Stimulated activated CD8-positive, alpha-beta memory T cell treated with anti-CD3 and anti-CD28 coated beads, Interleukin-12 subunit alpha, Interleukin-12 subunit beta, amount 100 ng/mL, for 24 hours (primary cell): Measurements from ENCODE around the gene GNL1.

Source experiments
- DNase-seq: peaks from one replicate; pipeline ENCODE4 v3.0.0-alpha.2; 2020; ENCODE audit errors: extremely low read depth

Gene GNL1

DNA sequence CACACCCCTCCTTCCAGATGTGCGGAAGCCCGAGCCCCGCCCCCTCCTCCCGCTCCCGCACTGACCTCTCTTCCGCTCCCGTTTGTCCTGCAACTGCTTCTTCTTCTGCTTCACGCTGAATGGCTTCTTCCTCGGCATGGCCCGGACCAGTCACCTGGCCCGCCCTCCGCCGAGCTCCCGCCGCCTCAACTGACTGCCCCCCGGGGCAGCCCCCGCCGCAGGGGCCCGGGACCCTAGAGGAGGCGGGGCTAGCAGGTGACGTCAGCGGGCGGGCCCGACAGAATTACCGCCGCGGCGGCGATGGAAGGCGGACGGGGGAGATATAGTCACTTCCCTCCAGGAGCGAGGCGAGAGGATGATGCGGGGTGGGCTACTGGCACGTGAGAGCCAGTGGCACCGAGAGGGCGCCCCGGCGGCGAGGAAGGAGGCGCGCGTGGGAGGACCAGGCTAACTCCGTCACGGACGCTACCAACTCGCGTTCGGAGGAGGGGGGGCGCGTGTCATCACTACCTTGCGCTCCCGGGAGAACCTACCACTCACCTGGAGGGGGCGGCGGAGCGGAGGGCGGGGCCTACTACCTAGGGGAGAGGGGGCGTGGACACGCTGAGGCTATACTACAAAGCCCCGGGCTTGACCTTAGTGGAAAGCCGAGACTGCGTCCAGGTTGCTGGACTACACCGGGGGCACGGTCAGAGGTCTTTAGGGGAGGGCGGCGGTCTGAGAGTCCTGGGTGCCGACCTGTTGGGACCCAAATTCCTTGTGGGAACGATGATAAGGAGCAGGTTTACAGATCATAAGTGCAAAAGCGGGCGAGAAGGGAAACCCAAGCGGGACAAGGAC lies at the start of gene GNL1:
Gene GNL1, minus strand, starts transcription at position 424 of the 840 bp plus-strand sequence. Its CDS starts 286 bp downstream, at position 138.
- DNase-seq, result peak; percentile 98

DNA sequence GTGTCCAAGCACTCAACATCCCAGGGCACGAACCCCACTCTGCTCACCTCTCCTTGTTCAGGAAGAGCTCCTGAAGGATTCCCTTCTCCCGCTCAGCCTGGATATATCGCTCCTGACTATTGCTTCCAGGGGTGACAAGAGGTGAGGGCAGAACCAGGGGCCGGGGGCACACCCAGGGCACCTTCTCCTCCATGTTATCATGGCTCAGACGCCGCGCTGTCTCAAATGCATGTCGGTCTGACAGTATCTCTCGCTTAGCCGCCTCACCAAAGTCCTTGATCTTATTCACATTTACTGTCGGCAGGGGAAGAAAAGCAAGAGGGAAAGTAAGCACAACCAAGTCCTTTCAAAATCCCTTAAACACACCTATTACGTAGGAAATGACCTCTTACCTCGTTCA lies 47.7 kb upstream of the GNL1 start:
- DNase-seq, result no peak

- no peak for DNase-seq
Measured at GRCh38 chr6:30601815-30602641, 45.7 kb upstream of the GNL1 start.

DNA sequence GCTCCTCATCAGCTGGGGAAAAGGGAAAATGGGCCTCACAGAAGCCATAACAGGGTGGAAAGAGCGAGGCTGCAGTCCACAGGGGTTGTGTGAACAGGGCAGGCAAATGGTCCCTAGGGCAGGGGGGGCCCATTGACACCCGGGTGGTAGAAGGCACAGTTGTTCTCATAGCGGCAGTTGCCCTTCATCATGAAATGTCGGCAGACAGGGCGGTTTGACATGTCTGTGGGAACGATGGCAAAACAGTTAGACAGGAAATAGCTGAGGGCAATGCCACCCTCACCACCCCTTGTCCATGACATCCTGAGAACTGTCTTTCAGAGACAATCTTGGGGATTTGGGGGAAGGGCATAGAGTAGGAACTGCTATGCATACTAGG lies 45.1 kb upstream of the GNL1 start:
- no peak for DNase-seq

DNA sequence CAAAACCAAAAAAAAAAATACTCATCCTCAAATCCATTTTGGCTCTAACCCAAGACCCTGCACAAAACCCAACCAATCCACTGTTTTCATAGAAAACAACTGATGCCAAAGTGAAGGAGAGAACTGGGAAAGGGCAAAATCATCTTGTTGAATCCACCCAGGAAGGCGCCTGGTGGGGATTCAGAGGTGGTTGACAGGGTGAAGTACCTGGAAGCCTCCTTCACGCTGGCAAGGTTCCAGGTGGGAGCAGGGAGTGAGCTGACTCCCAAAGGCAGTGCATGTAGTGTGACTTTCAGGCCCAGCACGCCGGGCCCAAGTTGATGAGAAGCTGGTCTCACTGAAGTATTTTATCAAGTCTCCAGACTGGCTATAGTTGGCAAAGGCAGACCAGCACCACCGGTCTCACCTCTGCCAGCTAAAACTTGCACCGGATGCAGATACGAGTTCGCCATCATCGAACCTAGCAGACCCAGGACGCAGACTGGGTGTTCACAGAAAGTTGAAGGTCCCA lies 44.2 kb upstream of the GNL1 start:
- DNase-seq, result no peak

DNA sequence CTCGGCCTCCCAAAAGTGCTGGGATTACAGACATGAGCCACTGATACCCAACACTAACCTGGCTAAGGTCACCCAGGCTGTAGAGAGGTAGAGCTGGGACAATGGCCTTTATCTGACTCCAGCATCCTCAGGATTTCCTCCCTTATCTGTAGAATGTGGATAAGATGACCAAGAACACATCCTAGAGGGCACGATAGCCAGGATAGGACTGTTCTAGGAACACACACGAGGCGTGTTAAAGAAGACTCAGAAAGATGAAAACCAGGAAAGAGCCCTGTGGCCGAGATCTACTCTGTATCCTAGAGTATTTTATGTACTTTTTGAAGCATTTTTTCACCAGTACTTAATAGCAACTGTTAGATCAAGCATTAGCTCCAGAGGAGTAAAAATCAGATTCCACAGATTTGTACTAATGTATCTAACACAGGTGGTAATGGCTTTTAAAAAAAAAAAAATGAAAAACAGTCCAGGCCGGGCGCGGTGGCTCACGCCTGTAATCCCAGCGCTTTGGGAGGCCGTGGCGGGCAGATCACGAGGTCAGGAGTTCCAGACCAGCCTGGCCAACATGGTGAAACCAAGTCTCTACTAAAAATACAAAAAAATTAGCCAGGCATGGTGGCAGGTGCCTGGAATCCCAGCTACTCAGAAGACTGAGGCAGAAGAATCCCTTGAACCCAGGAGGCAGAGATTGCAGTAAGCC lies 43.5 kb upstream of the GNL1 start:
- DNase-seq, result no peak

- DNase-seq, result no peak
Measured at GRCh38 chr6:30598912-30599624, 42.8 kb upstream of the GNL1 start.

DNA sequence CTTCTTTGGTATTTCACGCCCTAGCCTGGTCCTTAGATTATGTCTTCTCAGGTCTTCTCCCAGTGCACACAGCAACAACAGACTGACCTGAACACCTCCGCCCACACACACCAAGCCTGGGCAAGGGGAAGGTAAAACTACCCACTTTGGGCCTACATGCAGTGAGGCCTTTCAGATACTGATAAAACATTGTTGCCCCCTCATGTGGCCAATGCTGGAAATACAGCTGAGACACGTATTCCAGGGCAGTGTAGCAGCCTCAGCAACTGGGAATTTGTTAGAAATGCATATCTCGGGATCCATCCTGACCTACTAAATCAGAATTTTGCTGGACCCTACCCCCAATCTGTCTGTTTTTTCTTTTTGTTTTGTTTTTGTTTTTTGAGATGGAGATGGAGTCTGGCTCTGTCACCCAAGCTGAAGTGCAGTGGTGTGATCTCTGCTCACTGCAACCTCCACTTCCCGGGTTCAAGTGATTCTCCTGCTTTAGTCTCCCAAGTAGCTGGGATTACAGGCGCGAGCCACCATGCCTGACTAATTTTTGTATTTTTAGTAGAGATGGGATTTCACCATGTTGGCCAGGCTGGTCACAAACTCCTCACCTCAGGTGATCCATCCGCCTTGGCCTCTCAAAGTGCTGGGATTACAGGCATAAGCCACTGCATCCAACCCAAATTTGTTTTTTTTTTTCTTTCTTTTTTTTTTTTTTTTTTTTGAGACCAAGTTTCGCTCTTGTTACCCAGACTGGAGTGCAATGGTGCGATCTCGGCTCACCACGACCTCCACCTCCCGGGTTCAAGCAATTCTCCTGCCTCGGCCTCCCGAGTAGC lies 41.2 kb upstream of the GNL1 start:
- peak; percentile 23 for DNase-seq

DNA sequence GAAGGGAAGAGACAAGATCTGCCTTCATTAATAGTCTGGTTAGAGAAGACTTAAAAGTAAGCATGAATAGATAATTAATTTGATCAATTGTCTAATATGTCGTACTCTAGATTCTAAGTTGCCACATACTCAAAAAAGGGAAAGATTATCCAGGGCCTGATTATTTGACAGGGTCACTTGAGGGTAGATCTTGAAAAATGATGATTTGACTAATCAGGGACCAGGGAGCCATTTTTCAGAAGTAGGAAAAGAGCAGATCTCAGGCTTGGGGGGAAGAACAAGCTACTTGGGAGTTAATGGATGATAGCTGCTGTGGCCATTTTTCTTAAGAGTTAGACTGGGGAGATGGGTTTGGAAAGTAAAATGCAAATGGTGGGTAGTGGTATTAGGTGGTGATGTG lies 36.0 kb upstream of the GNL1 start:
- no peak for DNase-seq

DNA sequence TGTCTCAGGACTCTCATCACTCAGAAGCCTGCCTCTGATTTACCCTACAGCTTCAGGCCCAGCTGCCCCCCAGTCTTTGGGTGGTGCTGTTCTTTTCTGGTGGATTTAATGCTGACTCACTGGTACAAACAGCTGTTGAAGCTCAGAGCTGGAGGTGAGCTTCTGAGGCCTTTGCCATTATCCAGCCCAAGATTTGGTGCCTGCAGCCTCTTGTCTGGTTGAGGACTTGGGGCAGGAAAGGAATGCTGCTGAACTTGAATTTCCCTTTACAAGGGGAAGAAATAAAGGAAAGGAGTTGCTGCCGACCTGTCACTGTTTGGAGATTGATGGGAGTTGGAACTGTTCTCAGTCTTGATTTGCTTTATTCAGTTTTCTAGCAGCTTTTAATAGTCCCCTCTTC lies 34.7 kb upstream of the GNL1 start:
- DNase-seq, result no peak

GRCh38 chr6:30590509-30590908 lies 34.2 kb upstream of the GNL1 start:
- no peak for DNase-seq

- no peak for DNase-seq
Measured at GRCh38 chr6:30589754-30590358, 33.6 kb upstream of the GNL1 start.

DNA sequence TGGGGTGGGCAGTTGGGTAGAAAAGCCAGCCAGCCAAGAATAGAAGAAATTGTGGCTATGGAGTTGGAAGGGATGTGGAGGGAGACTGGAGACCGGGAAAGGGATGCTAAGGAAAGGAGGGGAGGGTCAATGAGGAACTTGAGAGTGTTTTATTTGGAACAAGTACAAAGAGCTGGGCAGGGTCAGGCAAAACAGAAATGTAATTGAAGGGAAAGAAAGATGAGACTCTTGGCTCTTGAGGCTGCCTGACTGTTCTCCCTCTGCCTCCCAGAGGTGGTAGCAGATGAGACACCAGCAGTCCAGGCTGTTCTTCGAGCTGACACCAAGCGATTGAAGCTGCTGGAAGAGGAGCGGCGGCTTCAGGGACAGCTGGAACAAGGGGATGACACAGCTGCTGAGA lies 27.6 kb upstream of the GNL1 start:
- no peak for DNase-seq

- no peak for DNase-seq
Measured at GRCh38 chr6:30578051-30578450, 21.8 kb upstream of the GNL1 start.

DNA sequence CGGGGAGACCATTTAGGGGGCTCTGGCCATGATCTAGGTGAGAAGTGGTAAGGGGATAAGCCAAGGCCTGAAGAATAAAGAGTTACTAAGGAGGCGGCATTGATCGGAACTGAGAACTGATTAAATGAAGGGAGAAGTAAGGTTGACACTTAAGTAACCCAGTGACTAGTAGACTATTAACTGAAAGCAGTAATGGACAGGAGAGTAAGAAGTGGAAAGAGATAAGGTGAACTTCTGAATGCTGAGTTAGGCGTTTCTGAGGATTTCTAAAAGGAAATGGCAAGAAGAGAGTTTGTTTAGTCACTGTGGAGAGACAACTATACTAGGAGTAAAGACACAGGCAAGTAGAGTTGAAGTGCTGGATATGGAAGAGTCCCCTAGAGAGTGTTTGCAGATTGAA lies 16.8 kb upstream of the GNL1 start:
- DNase-seq, result no peak

- DNase-seq, result no peak
Measured at GRCh38 chr6:30572148-30572547, 15.9 kb upstream of the GNL1 start.

DNA sequence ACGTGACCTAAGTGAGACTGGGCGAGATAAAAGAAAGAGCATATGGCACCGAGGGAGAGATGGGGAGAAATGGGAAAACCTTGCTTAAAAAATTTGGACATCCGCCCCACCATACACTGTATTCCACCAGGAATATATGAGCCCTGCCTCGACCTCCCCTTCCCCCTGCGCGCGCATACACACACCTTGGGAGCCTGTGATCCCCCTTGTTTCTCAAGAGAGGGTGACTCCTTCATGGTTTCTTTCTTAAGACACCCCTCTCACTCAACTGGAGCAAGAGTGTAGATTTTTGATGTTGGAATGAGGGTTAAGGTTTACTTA lies 15.4 kb upstream of the GNL1 start:
- DNase-seq, result no peak

- peak; percentile 99 for DNase-seq
Measured at GRCh38 chr6:30571075-30571761, 14.9 kb upstream of the GNL1 start, which contains the start of gene ABCF1. TSS of gene ABCF1 (plus strand) at chr6:30571442. CDS start at chr6:30571488, 46 bp downstream.

GRCh38 chr6:30570740-30571074 lies 14.4 kb upstream of the GNL1 start:
- no peak for DNase-seq

GRCh38 chr6:30570263-30570662 lies 14.0 kb upstream of the GNL1 start:
- DNase-seq, result no peak
